ENCODE measurements around the gene TRPC1. TPM values are rescaled to one million over a fixed set of nuclear protein-coding genes. Genes with fewer than 3 reads are reported as not detected.
A peak's percentile ranks its signal among the peaks of the same experiment; 100 is the strongest.

Gene TRPC1
- total RNA-seq, 1 experiment from 2014 or later: 3.8 TPM

DNA sequence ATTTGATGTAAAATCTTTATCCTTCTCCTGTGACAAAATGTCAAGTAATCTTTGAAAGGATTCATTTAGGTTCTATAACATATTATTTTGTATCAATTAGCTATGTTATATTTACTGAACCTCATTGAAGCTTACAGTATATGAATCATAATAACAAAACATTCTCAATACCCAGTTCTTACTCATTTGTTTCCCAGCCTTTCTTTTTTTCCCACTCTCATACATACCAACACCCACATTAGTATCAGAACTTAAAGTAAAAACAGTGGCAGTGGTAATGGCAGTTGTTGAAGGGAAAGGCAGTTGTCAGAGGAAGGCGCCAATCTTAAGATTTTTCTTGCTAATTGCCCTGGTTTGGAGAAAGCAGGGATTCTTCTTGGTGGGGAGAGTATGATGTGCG lies 33.2 kb upstream of the TRPC1 start:
- H3K79me2 ChIP-seq (ENCODE audit: low read depth): no peaks in the 10 kb centered on the region
- H3K36me3 ChIP-seq (ENCODE audit: low read depth): no peaks in the 10 kb centered on the region; the same call in 1 of the 2 replicates
- H3K4me3 ChIP-seq: no peak overlapping the region
- ChIA-PET POLR2A (ENCODE audit: unreplicated experiment) (no interaction called here), CTCF (no interaction called here)
- H4K20me1 ChIP-seq (ENCODE audit: insufficient read depth): no peaks in the 10 kb centered on the region
- H3F3A ChIP-seq (ENCODE audit: insufficient read depth, low read depth): no peaks in the 10 kb centered on the region
- H2AFZ ChIP-seq: no peak overlapping the region
- no peaks in the 10 kb centered on the region for H3K4me1 ChIP-seq (replicated peaks; ENCODE audit: insufficient read depth)
- no TSS peak for BruUV-seq (replicated peaks)
- H3K9me2 ChIP-seq (ENCODE audit: insufficient read depth): no peaks in the 10 kb centered on the region
- no peaks in the 10 kb centered on the region for H3K9me3 ChIP-seq (ENCODE audit: insufficient read depth, low read depth)
- DNase-seq: no peak
- H3K4me2 ChIP-seq: no peak overlapping the region
- TF ChIP-seq, protein P1, sequence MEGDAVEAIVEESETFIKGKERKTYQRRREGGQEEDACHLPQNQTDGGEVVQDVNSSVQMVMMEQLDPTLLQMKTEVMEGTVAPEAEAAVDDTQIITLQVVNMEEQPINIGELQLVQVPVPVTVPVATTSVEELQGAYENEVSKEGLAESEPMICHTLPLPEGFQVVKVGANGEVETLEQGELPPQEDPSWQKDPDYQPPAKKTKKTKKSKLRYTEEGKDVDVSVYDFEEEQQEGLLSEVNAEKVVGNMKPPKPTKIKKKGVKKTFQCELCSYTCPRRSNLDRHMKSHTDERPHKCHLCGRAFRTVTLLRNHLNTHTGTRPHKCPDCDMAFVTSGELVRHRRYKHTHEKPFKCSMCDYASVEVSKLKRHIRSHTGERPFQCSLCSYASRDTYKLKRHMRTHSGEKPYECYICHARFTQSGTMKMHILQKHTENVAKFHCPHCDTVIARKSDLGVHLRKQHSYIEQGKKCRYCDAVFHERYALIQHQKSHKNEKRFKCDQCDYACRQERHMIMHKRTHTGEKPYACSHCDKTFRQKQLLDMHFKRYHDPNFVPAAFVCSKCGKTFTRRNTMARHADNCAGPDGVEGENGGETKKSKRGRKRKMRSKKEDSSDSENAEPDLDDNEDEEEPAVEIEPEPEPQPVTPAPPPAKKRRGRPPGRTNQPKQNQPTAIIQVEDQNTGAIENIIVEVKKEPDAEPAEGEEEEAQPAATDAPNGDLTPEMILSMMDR (conservative IDR thresholded peaks at IDR 0.05): no peak
- no peak for TF ChIP-seq EZH2 (IDR thresholded peaks at IDR 0.05; ENCODE audit: low read depth)
- no peak overlapping the region for H3K27ac ChIP-seq
- no peaks in the 10 kb centered on the region for H3K27me3 ChIP-seq (ENCODE audit: insufficient read depth, low read depth)
- intact Hi-C loops (cut with micrococcal nuclease; ENCODE audit: unreplicated experiment): no loop called here

DNA sequence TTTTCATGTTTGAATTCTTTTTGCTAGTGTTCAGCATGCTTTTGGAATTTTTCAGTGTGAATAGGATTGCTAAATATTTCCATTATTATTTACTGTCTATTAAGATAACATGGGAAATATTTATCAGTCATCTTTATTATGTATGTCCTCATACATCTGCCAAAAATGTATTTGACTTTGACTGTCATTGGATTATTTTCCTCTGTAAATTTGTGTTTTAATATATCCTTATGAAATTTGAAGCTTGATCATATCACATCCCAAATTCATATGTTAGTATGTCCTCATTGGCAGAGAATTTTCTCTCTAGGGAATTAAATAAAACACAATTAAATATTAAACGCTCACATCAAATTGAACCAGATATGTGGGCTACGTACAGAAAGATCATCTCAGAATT lies 32.3 kb upstream of the TRPC1 start:
- no peaks in the 10 kb centered on the region for H3K4me1 ChIP-seq (replicated peaks; ENCODE audit: insufficient read depth)
- no peak for TF ChIP-seq EZH2 (IDR thresholded peaks at IDR 0.05; ENCODE audit: low read depth)
- TF ChIP-seq, protein P1 (conservative IDR thresholded peaks at IDR 0.05): no peak
- no peak overlapping the region for H3K27ac ChIP-seq
- H3K36me3 ChIP-seq (ENCODE audit: low read depth): no peaks in the 10 kb centered on the region
- ChIA-PET CTCF (no interaction called here), POLR2A (ENCODE audit: unreplicated experiment) (no interaction called here)
- no peaks in the 10 kb centered on the region for H3K79me2 ChIP-seq (ENCODE audit: low read depth)
- no peaks in the 10 kb centered on the region for H3F3A ChIP-seq (ENCODE audit: insufficient read depth, low read depth)
- no peak overlapping the region for H2AFZ ChIP-seq
- H3K9me2 ChIP-seq (ENCODE audit: insufficient read depth): no peaks in the 10 kb centered on the region
- H3K27me3 ChIP-seq (ENCODE audit: insufficient read depth, low read depth): no peaks in the 10 kb centered on the region
- H4K20me1 ChIP-seq (ENCODE audit: insufficient read depth): no peaks in the 10 kb centered on the region
- no peak overlapping the region for H3K4me3 ChIP-seq
- DNase-seq: no peak
- no peaks in the 10 kb centered on the region for H3K9me3 ChIP-seq (ENCODE audit: insufficient read depth, low read depth)
- intact Hi-C loops (cut with micrococcal nuclease; ENCODE audit: unreplicated experiment): no loop called here
- H3K4me2 ChIP-seq: no peak overlapping the region
- no TSS peak for BruUV-seq (replicated peaks)

DNA sequence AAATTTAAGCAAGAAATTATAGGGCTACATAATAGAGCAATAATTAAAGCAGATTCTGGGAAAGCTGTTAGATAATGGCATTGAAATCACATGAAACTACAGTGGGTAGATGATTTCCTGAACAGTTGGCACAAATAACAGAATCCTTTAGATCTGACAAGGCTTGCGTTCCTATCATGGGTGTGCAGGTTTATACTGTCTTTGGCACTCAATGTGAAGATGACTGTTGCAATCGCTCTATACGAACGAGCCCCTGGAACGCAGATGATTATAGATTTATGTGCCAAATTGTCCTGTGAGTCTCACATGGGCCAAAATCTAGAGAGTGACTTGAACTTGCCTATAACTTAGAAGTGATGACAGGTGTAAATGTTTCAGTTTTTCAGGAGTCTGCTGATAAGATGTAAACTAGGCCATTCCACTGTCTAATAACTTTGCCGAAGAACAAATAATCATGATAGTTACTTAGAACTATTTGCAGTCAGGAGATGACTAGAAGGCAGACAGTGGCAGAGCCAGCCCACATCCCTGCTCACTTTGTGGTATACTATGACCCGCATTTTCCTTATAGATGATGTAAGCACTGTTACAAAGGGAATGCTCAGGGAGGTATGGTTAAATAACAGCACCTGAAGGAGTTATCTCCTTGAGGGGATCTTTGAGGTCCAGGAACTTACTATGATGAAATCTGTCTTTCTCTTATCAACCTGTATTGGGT lies 30.5 kb upstream of the TRPC1 start:
- Histone ChIP-seq H3K9me2 (ENCODE audit: insufficient read depth) (no peaks in the 10 kb centered on the region), H3F3A (ENCODE audit: insufficient read depth, low read depth) (no peaks in the 10 kb centered on the region), H3K27ac (0 out of 2 replicates have a peak overlapping the region, but pooled peaks have one; percentile 28), H3K4me3 (no peak overlapping the region), H3K79me2 (ENCODE audit: low read depth) (no peaks in the 10 kb centered on the region), H2AFZ (no peak overlapping the region), H3K4me1 (replicated peaks; ENCODE audit: insufficient read depth) (no peaks in the 10 kb centered on the region), H3K36me3 (ENCODE audit: low read depth) (no peaks in the 10 kb centered on the region), H3K4me2 (no peak overlapping the region), H4K20me1 (ENCODE audit: insufficient read depth) (no peaks in the 10 kb centered on the region), H3K27me3 (ENCODE audit: insufficient read depth, low read depth) (no peaks in the 10 kb centered on the region), H3K9me3 (ENCODE audit: insufficient read depth, low read depth) (no peaks in the 10 kb centered on the region)
- CTCF ChIA-PET: interaction anchor here (0.7 kb wide), 1 partner anchor 1233 kb away, joined by 3 read pairs; no protein-coding TSS in a partner anchor
- intact Hi-C loops (cut with micrococcal nuclease; ENCODE audit: unreplicated experiment): no loop called here
- POLR2A ChIA-PET (ENCODE audit: unreplicated experiment): no interaction called here
- no peak for DNase-seq
- TF ChIP-seq EZH2 (IDR thresholded peaks at IDR 0.05; ENCODE audit: low read depth): no peak
- TF ChIP-seq, protein P1 (conservative IDR thresholded peaks at IDR 0.05): no peak
- no TSS peak for BruUV-seq (replicated peaks)
